RPMI8226 (cell line): ENCODE data around the gene CTU1.

Experiments
- DNase-seq: peaks from one replicate; pipeline ENCODE4 v3.0.0-alpha.2; 2015

The CTU1 gene

DNA sequence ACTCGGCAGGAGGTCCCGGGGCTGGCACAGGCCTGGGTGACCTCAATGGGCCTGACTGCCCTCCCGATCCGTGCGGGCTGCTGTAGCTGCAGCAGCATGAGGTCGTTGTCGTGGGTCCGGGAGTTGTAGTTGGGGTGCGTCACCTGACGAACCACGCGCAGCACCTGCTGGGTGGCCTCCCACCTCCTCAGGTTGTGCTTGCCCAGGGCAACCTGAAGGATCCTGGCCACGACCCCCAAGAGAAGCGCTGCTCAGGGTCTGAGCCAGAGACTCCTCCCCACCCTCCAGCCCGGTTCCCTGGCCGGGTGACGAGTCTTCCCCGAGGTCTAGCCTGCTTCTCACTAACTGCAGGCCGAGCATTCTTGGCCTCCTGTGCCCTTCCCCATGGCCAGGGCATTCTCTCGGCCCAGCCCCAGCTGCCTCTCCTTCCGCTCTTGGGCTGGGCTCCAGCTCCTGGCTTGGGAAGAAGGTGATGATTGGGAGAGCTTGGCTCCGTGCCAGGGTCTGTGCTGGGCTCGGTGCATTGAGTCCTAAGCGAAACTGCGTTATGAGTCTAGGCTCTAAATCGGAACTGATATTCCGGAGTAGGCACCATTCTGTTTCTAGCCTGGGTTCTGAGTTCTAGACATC, 28.6 kb downstream of the CTU1 start:
- DNase-seq = no peak

DNA sequence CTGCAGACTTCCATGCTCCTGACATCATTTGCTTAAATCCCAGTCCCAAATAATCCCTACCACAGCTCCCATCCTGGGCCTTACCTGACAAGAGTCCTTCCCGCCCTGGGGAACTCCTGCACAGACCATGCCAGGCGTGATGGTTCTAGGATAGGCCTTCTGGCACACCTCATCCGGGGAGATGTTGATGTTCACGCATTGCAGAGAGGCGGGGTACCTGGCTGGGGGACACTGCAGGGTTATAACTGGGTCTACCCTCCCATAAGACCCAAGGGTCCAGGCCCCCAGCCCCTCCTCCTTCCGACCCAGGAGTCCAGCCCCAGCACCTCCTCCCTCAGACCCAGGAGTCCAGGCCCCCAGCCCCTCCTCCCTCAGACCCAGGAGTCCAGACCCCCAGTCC, 29.5 kb downstream of the CTU1 start:
- DNase-seq = no peak

DNA sequence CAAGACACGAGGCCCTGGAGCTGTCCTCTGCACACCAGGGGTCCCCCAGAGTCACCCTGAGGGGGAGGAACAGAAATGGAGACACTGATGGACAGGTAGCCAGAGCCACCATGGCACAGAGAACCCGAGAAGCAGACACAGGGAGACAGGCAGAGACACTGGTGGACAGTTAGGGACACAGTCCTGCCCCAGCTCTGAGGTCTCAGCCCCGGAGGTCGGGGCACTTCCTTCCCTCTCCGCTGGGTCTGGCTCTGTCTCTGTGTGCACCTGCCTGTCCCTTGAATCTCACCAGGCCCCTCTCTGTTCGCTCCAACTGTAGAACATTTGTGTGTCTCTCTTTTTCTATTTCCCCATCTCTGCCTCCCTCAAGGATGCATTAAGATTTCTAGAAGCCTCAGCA, 30.1 kb downstream of the CTU1 start:
- DNase-seq = no peak

DNA sequence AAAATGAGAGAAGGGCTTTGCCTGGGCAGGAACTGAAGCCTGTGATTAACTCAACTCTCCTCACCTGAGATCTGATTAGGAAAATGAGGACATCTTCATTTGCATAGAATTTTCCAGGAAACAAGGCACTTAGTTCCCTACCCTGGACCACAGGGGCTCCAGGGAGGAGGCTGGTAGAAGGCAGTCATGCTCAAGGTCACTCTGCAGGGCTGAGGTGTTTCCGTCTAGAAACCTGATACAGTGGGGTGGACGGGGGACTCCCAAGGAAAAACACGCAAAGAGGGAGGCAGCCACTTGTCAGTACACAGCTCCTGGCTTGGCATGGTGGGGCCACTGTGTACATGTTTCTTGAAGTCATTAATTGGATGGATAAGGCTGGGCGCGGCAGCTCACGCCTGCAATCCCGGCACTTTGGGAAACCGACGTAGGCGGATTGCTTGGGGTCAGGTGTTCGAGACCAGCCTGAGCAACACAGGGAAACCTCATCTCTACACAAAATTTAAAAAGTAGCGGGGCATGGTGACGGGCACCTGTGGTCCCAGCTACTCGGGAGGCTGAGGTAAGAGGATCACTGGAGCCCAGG, 31.5 kb downstream of the CTU1 start:
- no peak for DNase-seq

DNA sequence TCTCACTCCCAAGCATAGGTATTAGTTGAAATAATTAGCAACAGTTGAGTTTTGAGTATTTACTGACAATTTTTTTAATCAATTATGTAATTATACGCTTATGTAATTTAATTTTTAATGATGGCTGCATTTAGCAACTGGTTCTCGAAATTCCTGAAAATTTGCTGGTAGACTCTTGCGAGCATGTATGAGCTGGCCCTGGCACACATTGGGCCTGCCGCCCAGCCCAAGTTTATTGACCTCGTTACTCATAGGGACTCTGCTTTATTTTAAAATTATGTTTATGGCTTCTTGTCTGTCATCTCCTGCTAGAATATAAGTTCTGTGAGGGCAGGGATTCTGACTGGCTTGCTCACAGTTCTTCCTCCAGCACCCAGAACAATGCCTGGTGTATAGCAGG, 32.2 kb downstream of the CTU1 start:
- DNase-seq = no peak

DNA sequence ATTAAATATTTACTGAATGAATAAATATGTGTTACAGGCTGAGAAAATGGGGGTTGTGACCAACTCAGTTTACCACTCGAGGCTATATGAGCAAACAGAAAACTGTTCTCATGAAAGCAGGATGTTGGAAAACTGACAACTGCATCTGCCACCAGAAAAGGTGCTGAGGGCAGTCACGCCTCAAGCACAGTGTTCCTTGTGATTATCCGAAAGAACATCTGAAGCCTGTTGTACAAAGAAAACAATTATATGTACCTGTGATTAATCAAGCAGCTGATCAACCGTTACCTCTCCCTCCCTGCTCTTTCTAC, 37.2 kb downstream of the CTU1 start:
- no peak for DNase-seq

DNA sequence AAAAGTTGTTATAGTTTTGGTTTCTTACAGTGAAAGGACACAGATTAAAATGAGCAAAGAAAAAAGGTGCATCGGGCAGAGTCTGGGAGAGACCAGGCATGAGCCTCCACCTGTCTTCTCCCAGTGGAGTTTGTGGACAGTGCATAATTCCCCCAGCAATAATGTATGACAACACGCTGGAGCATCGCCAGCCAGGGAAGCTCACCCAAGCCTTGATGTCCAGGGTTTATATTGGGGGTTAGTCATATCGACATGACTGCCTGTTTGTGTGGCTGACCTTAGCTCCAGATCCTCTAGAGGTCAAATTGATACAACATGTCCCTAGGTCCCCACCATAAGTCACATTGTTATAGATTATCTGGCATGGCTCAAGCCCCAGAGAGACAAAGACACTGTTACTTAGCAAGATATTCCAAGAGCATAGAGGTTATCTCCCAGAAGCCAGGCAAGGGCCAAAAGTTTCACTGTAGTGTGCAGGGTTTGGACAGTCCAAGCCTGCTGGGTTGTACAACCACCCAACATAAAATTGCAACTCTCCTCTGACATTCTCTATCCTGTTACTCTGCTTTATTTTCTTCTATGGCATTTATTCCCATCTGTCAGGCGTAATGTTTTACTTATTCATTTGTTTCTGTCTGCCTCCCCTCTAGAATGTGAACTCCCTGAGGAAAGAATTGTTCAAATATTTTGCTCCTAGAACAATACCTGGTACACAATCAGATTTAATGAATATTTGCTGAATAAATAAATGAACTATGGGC, 37.7 kb downstream of the CTU1 start:
- DNase-seq = no peak

DNA sequence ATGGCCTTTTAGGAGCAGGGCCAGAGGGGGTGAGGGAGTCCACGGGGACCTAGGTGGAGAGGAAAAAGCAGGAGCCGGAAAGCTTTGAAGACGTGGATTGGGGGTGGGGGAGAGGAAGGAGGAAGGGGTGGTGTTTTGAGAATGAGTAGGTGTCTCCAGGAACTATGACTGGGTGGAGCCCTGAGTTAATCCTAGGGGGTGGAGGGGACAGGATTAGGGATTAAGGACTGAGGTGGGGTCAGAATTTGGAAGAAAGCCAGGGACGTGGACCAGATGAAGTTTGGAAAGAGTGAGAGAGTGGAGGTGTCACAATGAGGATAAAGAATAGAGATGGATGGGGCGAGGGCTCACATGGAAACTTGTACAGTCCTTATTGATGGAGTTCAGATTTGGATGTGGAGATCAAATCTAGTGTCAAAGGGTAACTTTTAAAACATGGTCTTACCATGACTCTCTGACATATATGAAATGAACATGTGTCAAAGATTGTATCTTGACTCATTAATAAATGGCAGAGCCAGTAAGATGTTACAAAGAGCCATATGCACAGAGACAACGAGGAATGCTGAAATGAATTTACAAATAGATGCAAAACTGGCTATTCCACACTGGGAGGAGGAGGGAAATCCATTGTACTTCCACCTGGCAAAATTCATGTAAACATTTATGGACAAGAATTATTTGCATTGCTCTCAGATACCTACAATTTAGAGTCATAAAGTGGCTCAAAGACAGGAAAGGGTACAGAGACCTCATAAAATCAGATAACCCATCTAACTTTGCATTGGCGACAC, 41.6 kb downstream of the CTU1 start:
- no peak for DNase-seq

DNA sequence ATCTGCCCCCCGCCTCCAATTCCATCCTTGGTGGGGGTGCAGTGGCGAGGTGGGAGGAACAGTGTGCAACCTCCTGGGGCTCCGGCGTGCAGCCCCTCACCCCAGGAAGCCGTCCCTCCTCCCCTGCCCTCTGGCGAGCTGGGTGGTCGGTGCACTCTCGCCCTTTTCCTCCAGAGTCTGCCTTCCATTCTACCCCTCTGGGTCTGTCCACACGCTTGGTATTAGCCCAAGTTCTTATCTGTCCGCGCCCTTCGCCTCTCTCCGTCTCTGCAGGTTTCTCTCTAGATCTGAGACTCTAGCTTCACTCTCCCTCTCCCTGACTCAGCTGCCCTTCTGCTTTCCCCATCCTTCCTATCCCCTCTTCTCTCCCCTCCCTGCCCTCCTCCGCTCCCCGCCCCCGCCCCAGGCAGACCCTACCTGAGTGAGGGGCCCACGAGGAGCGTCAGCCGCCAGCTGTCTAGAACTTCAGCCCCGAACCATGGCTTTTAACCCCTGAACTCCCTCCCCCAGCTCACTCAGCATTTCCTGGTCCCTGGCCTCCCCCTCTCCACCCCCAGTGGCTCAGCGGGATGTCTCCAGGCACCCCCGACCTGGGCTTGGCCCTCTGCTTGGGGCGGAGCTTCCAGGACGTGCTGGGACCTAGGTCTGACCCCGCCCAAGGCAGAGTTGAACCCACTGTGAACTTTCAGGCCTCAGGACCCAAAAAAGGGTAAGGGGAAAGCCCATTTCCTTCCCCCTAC, 42.8 kb downstream of the CTU1 start:
- no peak for DNase-seq

DNA sequence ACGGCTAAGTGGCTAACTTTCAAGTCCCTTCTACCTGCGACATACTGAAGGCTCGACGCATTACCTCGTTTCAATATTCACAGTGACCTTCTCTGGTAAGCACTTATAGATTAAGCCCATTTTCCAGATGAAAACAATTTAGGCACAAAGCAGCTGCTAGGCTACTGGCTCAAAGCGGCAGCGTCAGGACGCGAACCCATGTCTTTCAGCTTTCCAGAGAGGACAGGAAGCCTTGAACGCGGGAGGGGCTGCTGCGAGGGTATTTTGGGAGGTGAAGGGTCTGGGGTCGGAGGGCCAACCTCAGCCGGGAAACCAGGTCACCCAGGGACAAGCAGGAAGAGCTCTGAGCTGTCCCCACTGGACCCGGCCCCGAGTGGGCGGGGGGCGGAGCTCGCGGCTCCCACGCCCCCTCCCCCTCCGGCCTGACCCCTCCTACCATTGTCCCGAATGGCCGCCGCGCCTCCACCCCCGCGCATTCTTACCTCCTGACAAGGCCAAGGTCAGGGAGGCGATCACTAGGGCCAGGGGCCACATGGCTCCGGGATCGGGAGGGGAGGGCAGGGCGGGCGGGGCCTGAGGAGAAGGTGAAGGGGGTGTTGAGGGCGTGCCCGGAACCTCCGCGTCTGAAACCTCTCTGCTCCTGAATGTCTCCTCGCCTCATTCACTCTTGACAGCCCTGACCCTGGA, 43.5 kb downstream of the CTU1 start, which contains the start of gene KLK13:
Gene KLK13 (minus strand): TSS at position 559 of the 687 bp plus-strand sequence. CDS start 25 bp downstream, at position 534.
- DNase-seq = no peak

DNA sequence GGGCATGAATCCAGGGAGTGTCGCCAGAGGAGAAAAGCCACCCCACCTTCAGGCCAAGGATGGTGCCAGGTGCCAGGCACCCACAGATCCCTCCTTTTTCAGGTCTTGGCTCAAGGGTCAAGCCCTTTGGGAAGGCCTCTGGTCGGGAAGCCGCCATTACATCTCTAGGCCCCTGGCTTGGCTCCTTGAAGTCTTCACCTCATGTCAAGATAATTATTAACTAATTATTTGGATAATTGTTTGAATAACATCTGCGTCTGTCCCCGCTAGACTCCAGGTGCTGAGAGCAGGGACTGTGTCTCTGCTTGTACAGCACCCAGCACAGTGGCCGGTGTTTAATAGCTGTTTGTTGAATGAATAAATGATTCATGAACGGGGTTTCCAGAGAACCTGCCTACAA, 44.5 kb downstream of the CTU1 start:
- DNase-seq = no peak

DNA sequence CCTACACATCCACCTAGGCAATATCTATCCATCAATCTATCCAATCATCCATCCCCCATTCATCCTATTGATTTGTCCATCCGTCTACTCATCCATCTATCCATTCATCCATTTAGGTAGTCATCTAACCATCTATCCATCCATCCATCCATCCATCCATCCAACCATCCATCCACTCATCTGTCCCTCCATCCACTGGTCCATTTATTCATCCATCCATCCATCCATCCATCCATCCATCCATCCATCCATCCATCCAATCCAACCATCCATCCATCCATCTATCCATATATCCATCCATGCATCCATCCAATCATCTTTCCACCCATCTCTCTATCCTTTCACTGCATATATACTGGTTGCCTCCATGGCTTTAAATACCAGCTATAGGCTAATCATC, 47.2 kb downstream of the CTU1 start:
- no peak for DNase-seq

DNA sequence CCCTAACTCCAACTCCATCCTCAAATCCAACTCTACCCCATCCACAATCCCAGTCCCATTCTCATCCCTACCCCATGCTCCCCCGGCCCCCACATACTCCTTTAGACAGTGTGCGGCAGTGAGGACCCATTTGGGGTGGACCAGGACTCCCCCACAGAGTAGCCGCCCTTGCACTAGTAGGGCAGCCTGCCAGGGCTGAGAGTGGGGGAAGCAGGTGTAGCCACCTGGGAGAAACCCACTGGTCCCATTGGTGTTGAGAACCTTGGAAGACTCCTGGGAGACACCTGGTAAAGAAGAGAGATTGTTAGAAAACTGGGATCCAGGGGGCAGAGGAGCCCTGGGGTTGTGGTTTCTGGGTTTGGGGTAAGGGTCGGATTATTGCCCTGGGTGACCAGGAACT, 47.9 kb downstream of the CTU1 start:
- DNase-seq = no peak

DNA sequence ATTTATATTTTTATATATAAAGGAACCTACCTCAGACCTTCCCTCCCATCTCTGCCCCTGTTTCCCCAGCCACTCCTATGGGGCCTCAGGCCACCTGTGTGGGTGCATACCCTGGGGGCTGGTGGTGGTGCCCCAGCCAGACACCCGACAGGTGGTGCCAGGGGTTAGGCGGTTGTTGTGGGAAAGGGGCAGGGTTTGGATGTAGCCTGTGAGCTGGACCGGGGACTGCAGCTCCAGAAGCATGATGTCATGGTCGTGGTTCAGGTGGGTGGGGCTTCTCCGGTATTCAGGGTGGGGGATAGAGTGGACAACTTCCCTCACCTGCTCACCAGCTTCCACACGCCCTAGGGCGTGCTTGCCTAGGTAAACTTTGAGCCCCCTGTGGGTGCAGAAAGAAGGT, 48.5 kb downstream of the CTU1 start:
- DNase-seq = no peak

DNA sequence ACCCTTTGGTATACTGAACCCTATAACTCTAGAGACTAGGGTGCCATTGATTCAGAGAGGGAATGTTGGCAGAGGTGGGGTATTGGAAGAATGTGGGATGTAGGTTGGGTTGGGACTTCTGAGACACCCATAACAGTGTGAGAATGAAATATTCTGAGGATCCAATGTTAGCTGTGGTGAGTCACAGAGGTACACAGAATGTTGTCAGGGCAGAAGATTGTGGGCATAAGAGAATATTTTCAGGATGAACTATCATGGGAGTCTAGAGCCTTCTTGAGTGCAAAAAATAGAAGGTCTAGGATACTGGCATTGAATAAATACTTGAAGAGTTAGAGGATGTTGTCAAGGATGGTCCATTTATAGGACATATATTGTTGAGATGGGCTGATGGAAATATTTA, 52.3 kb downstream of the CTU1 start:
- DNase-seq = no peak
